GM12878 (cell line): ENCODE measurements around the gene POLR2L. TPM values are rescaled to one million over a fixed set of nuclear protein-coding genes. Genes with fewer than 3 reads are reported as not detected.

ENCODE experiments used
- ATAC-seq: fragments of 200-7000 bp; cut with Tn5 transposase; 3 replicates; pipeline ENCODE4 v1.9.1; 2020; ENCODE audit warnings: mild to moderate bottlenecking, moderate library complexity
- BruUV-seq: library from RNA; stranded (reverse); fragments of 400-500 nt; replicated peaks from 2 replicates; lab custom pipeline; 2021; lab: Mats Ljungman, UMichigan
- CTCF ChIA-PET: fragments of 300-600 bp; sonication (Branson Sonifier 250); formaldehyde crosslinking; extraction: SDS; loops from one replicate; lab custom pipeline; 2021; ENCODE audit warnings: inconsistent platforms; lab: Yijun Ruan, JAX
- POLR2A ChIA-PET: fragments of 350-600 bp; formaldehyde crosslinking; extraction: SDS; loops from one replicate; lab custom pipeline; 2021; ENCODE audit warnings: inconsistent platforms; lab: Charles Lee
- RAD21 ChIA-PET: fragments of 300-600 bp; sonication (Branson Sonifier 250); formaldehyde crosslinking; loops from one replicate; lab custom pipeline; 2023; ENCODE audit warnings: antibody characterized with exemption; ENCODE audit not compliant: unreplicated experiment; lab: Charles Lee
- SMC1A ChIA-PET: fragments of 300-600 bp; sonication (Branson Sonifier 250); formaldehyde crosslinking; loops from one replicate; lab custom pipeline; 2023; ENCODE audit not compliant: unreplicated experiment, uncharacterized antibody; lab: Charles Lee
- DNase-seq: peaks from one replicate; pipeline ENCODE4 v3.0.0-alpha.2; 2011; ENCODE audit warnings: low read depth, low spot score
- FAIRE-seq: peaks from 3 replicates; lab custom pipeline; 2011; peaks lifted over from hg19 to GRCh38; lab: Jason Lieb, UNC
- H2AFZ ChIP-seq: 2 replicates; pipeline ENCODE4 v1.6.0; 2011; ENCODE audit warnings: low read depth, low read length, control low read depth; ENCODE audit not compliant: control insufficient read depth
- H3K27ac ChIP-seq: 2 replicates; pipeline ENCODE4 v1.5.1; 2011; ENCODE audit warnings: control low read depth; ENCODE audit not compliant: control insufficient read depth, insufficient read depth
- H3K27me3 ChIP-seq, 2 experiments: replicated peaks in 1 of 2; 2 replicates each; pipeline versions ENCODE4 v1.6.0 to v1.6.1; 2011; ENCODE audit warnings: low read length in 1 of 2; ENCODE audit not compliant: control insufficient read depth in 2 of 2, insufficient read depth in 2 of 2
- H3K36me3 ChIP-seq, 2 experiments: 2 replicates each; pipeline ENCODE4 v1.5.1; 2011; ENCODE audit warnings: low read length in 1 of 2; ENCODE audit not compliant: control insufficient read depth in 2 of 2, insufficient read depth in 2 of 2
- H3K4me1 ChIP-seq: 2 replicates; pipeline ENCODE4 v1.6.1; 2011; ENCODE audit warnings: mild to moderate bottlenecking, low read length, moderate library complexity, mixed read lengths; ENCODE audit not compliant: control insufficient read depth, insufficient read depth
- H3K4me2 ChIP-seq: 2 replicates; pipeline ENCODE4 v1.6.0; 2011; ENCODE audit warnings: control low read depth; ENCODE audit not compliant: control insufficient read depth, insufficient read depth
- H3K4me3 ChIP-seq: fragments of 200-600 bp; sonication (generic); 2 replicates; pipeline ENCODE4 v1.5.1; 2016
- H3K79me2 ChIP-seq: 2 replicates; pipeline ENCODE4 v1.6.0; 2011; ENCODE audit warnings: low read length; ENCODE audit not compliant: control insufficient read depth, insufficient read depth
- H3K9ac ChIP-seq: 2 replicates; pipeline ENCODE4 v1.8.0; 2011; ENCODE audit warnings: low read length, control low read depth, mixed read lengths; ENCODE audit not compliant: control insufficient read depth, insufficient read depth
- H3K9me3 ChIP-seq: replicated peaks from 3 replicates; pipeline ENCODE4 v1.5.1; 2011; ENCODE audit warnings: mild to moderate bottlenecking, low read length; ENCODE audit not compliant: control insufficient read depth, insufficient read depth
- H4K20me1 ChIP-seq: 2 replicates; pipeline ENCODE4 v1.6.0; 2011; ENCODE audit not compliant: control insufficient read depth, insufficient read depth
- CEBPB ChIP-seq, 2 experiments: fragments of 150-350 bp in 1 of 2; IDR thresholded peaks; 2 replicates each; pipeline ENCODE4 v1.6.1; 2012 to 2014; ENCODE audit warnings: low read depth in 2 of 2, low read length in 2 of 2, borderline replicate concordance in 1 of 2, inconsistent platforms in 1 of 2
- E4F1 ChIP-seq: fragments of 450-650 bp; IDR thresholded peaks from 2 replicates; pipeline ENCODE4 v1.6.1; 2018; ENCODE audit warnings: borderline replicate concordance, mild to moderate bottlenecking; ENCODE audit not compliant: partially characterized antibody
- ESRRA ChIP-seq: IDR thresholded peaks from 2 replicates; pipeline ENCODE4 v1.6.1; 2012; ENCODE audit warnings: mild to moderate bottlenecking, low read length, improper control_type of control experiment
- HCFC1 ChIP-seq: fragments of 150-350 bp; IDR thresholded peaks from 2 replicates; pipeline ENCODE4 v1.6.1; 2014; ENCODE audit warnings: low read length
- HDAC2 ChIP-seq: fragments of 200-600 bp; sonication (generic); IDR thresholded peaks from 2 replicates; pipeline ENCODE4 v1.6.1; 2017
- PRDM15 ChIP-seq: fragments of 450-650 bp; formaldehyde crosslinking; IDR thresholded peaks from 2 replicates; pipeline ENCODE4 v1.4.0; 2020; ENCODE audit warnings: mild to moderate bottlenecking, moderate library complexity
- RBBP5 ChIP-seq: fragments of 200-600 bp; sonication (generic); conservative IDR thresholded peaks from 2 replicates; pipeline ENCODE4 v1.6.1; 2016
- TAF1 ChIP-seq: IDR thresholded peaks from 2 replicates; pipeline ENCODE4 v1.6.1; 2011; ENCODE audit warnings: mild to moderate bottlenecking, low read depth, low read length, borderline replicate concordance
- USF2 ChIP-seq: IDR thresholded peaks from 2 replicates; pipeline ENCODE4 v1.6.1; 2011; ENCODE audit warnings: low read depth, low read length, improper control_type of control experiment, borderline replicate concordance
- WGBS: methylation state at CpG from one replicate; pipeline ENCODE4 v1.1.6; 2016; ENCODE audit warnings: low lambda C conversion rate; ENCODE audit not compliant: insufficient replicate concordance, insufficient coverage; ENCODE audit errors: missing lambda C conversion rate; 5-methylcytosine and 5-hydroxymethylcytosine counted together
- in situ Hi-C: fragments of 300-500 bp; cut with MboI; formaldehyde crosslinking; loops from 9 replicates; pipeline ENCODE4 v1.14.3; 2018; ENCODE audit warnings: mixed read lengths
- intact Hi-C: fragments of 100-400 bp; cut with micrococcal nuclease; formaldehyde crosslinking; loops from one replicate; pipeline ENCODE4 v1.14.2; 2022; ENCODE audit not compliant: unreplicated experiment
- polyA plus RNA-seq, 11 experiments: library from polyadenylated mRNA; depleted of rRNA in 4 of 11; unstranded in 6 of 11; stranded (reverse) in 5 of 11; fragments of >200 nt; fragmentation: Nextera tagmentation in 4 of 11; fragmentation: Illumina TruSeq in 1 of 11; extraction: Ambion mirVana in 4 of 11; extraction: Trizol in 1 of 11; gene quantifications; 1 replicate in 1 of 11; 2 replicates in 10 of 11; pipeline versions ENCODE4 v1.2.1 to v1.2.3, GENCODE V29; 2011 to 2016; ENCODE audit warnings: inconsistent platforms in 2 of 11, missing spikeins in 2 of 11, low read depth in 1 of 11
- total RNA-seq, 4 experiments: library from RNA; depleted of rRNA in 3 of 4; stranded (reverse); fragments of >200 nt in 3 of 4; fragmentation: Illumina TruSeq in 1 of 4; extraction: Trizol in 1 of 4; gene quantifications; 2 replicates each; pipeline versions ENCODE4 v1.2.1 to v1.2.3, GENCODE V29; 2013 to 2021

The POLR2L gene
- total and polyA plus RNA-seq, 10 of the 15 experiments (the other 5 are each of a cell fraction or from before 2014, with no cell fraction given) = 23.1 to 497 (median 125) TPM

- FAIRE-seq (no peak), DNase-seq (no peak), ATAC-seq (no peak)
- RAD21 ChIA-PET = interaction anchor here (0.6 kb wide), 1 partner anchor 33 kb away, joined by 3 read pairs; no protein-coding TSS in a partner anchor
- in situ Hi-C loops = no loop called here
- H3K9ac ChIP-seq = no peak overlapping the region
- no peaks in the 10 kb centered on the region for H3K27me3 ChIP-seq
- BruUV-seq = no TSS peak
- H3K27ac ChIP-seq = no peak overlapping the region
- intact Hi-C loops = no loop called here
- CTCF ChIA-PET = no interaction called here
- no peak for TF ChIP-seq CEBPB (IDR thresholded peaks at IDR 0.05; ENCODE audit: borderline replicate concordance in 1 of 2, low read depth in 2 of 2, low read length in 2 of 2)
- no peak for TF ChIP-seq TAF1
- TF ChIP-seq HDAC2 = no peak
- TF ChIP-seq, all 136 proteins: peak for 0
- ChIA-PET POLR2A (no interaction called here), SMC1A (no interaction called here)
- no peak overlapping the region for H3K4me2 ChIP-seq
- no peaks in the 10 kb centered on the region for H3K79me2 ChIP-seq
- 96% methylated on average over 31 of the region's 32 CpGs for WGBS
- H2AFZ ChIP-seq = no peak overlapping the region
- no peaks in the 10 kb centered on the region for H3K4me1 ChIP-seq
- no peaks in the 10 kb centered on the region for H3K9me3 ChIP-seq
- no peak overlapping the region for H3K4me3 ChIP-seq
- H4K20me1 ChIP-seq = no peaks in the 10 kb centered on the region
- peaks cover 0 to 1% of the 10 kb centered on the region in 2 experiments; a peak in 3 of 4 replicates for H3K36me3 ChIP-seq
Measured at GRCh38 chr11:889687-890475, 47.6 kb upstream of the POLR2L start.

- ChIA-PET SMC1A (no interaction called here), POLR2A (no interaction called here), CTCF (no interaction called here), RAD21 (no interaction called here)
- H4K20me1 ChIP-seq = no peaks in the 10 kb centered on the region
- 95% methylated on average over 13 of the region's 13 CpGs for WGBS
- in situ Hi-C loops = no loop called here
- H3K4me2 ChIP-seq = no peak overlapping the region
- H3K27ac ChIP-seq = no peak overlapping the region
- no peaks in the 10 kb centered on the region for H3K27me3 ChIP-seq
- H3K9me3 ChIP-seq = no peaks in the 10 kb centered on the region
- no peak for ATAC-seq
- DNase-seq = no peak
- peaks cover 0 to 1% of the 10 kb centered on the region in 2 experiments; a peak in 3 of 4 replicates for H3K36me3 ChIP-seq
- H2AFZ ChIP-seq = no peak overlapping the region
- intact Hi-C loops = no loop called here
- H3K4me3 ChIP-seq = no peak overlapping the region
- no peaks in the 10 kb centered on the region for H3K4me1 ChIP-seq
- no peak overlapping the region for H3K9ac ChIP-seq
- FAIRE-seq = no peak
- BruUV-seq = no TSS peak
- no peaks in the 10 kb centered on the region for H3K79me2 ChIP-seq
- no peak for TF ChIP-seq E4F1
- no peak for TF ChIP-seq ESRRA
- TF ChIP-seq USF2 = no peak
- no peak for TF ChIP-seq HCFC1
- no peak for TF ChIP-seq PRDM15 (CRISPR knock-in tag)
- no peak for TF ChIP-seq RBBP5
Measured at GRCh38 chr11:889257-889656, 46.9 kb upstream of the POLR2L start.
